Coronary artery (tissue), 2 donors: ENCODE measurements around the gene XPR1.
"Not testable (repeated sequence)": the region's sequence is repeated elsewhere in the genome, so short reads cannot be mapped to it uniquely, and the experiment has no call there.

Experiments
- DNase-seq: peaks from one replicate; pipeline ENCODE4 v3.0.0-alpha.2; 2017; ENCODE audit warnings: low spot score
- H3K27ac ChIP-seq, 2 donors: fragments of 200-600 bp; sonication (generic); one replicate each; pipeline ENCODE4 v1.5.1; 2016 to 2019
- H3K4me3 ChIP-seq: fragments of 200-600 bp; sonication (generic); 2 replicates; pipeline ENCODE4 v1.5.1; 2016; ENCODE audit warnings: mild to moderate bottlenecking, moderate library complexity
- CTCF ChIP-seq: fragments of 200-600 bp; sonication (generic); IDR thresholded peaks from one replicate; pipeline ENCODE4 v1.5.1; 2019; ENCODE audit warnings: antibody characterized with exemption

XPR1 gene

GRCh38 chr1:180811886-180812285 is 180.1 kb downstream of the XPR1 start:
- no peak overlapping the region for H3K4me3 ChIP-seq
- H3K27ac ChIP-seq: no peak overlapping the region
- TF ChIP-seq CTCF: no peak
- no peak for DNase-seq

- H3K27ac ChIP-seq: no peak overlapping the region
- no peak overlapping the region for H3K4me3 ChIP-seq
- no peak for TF ChIP-seq CTCF
- no peak for DNase-seq
Observed at GRCh38 chr1:180814258-180814657, 182.4 kb downstream of the XPR1 start.

GRCh38 chr1:180815188-180815587 is 183.4 kb downstream of the XPR1 start:
- no peak for DNase-seq
- TF ChIP-seq CTCF: no peak
- no peak overlapping the region for H3K27ac ChIP-seq

GRCh38 chr1:180816132-180816531 is 184.3 kb downstream of the XPR1 start:
- H3K4me3 ChIP-seq: no peak overlapping the region
- H3K27ac ChIP-seq: no peak overlapping the region
- no peak for TF ChIP-seq CTCF
- no peak for DNase-seq

More at GRCh38 chr1:180815188-180815587, 183.4 kb downstream of the XPR1 start:
- no peak overlapping the region for H3K4me3 ChIP-seq

DNA sequence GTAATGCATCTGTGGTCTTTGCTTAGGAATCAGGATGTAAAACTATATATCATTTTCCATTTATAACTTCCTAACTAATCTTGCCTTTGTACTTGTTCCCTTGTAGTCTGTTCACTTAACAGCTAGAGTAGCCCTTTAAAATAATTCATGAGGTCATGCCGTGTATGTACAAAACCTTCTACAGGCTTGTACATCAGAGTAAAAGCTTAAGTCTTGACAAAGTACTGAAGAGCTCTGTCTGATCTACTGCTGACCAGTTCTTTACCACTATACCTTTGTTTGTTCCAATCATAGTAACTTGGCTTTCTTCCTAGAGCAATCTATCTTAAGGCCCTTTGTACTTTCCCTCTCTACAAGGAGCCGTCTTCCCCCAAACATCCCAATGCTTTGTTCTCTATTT is 190.1 kb downstream of the XPR1 start:
- H3K4me3 ChIP-seq: no peak overlapping the region
- no peak overlapping the region for H3K27ac ChIP-seq
- no peak for TF ChIP-seq CTCF

GRCh38 chr1:180831507-180831906 is 199.7 kb downstream of the XPR1 start:
- H3K27ac ChIP-seq, DNase-seq, H3K4me3 ChIP-seq: not testable (repeated sequence)

More for the DNA sequence above, 190.1 kb downstream of the XPR1 start:
- no peak for DNase-seq

DNA sequence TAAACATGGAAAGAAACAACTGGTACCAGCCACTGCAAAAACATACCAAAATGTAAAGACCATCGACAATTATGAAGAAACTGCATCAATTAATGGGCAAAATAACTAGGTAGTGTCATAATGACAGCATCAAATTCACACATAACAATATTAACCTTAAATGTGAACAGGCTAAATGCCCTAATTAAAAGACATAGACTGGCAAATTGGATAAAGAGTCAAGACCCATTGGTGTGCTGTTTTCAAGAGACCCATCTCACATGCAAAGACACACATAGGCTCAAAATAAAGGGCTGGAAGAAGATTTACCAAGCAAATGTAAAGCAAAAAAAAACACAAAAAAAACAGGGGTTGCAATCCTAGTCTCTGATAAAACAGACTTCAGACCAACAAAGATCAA is 201.4 kb downstream of the XPR1 start:
- not testable (repeated sequence) for DNase-seq, H3K4me3 ChIP-seq, H3K27ac ChIP-seq

GRCh38 chr1:180836449-180836848 is 204.6 kb downstream of the XPR1 start:
- Histone ChIP-seq H3K27ac (no peak overlapping the region), H3K4me3 (no peak overlapping the region)
- no peak for DNase-seq
- no peak for TF ChIP-seq CTCF
